HEK293 (cell line): ENCODE measurements around the gene WDHD1.
A peak's percentile ranks its signal among the peaks of the same experiment; 100 is the strongest.

Experiments used
- CTCF ChIA-PET: fragments of 350-600 bp; formaldehyde crosslinking; extraction: SDS; loops from one replicate; lab custom pipeline; 2021; ENCODE audit warnings: antibody characterized with exemption; lab: Yijun Ruan, JAX
- POLR2A ChIA-PET: fragments of 300-600 bp; formaldehyde crosslinking; extraction: SDS; loops from one replicate; lab custom pipeline; 2020; ENCODE audit warnings: antibody characterized with exemption, inconsistent platforms; lab: Yijun Ruan, JAX
- H3K27ac ChIP-seq: fragments of 200-500 bp; sonication (Bioruptor generic); 2 replicates; pipeline ENCODE4 v1.5.1; 2014; ENCODE audit warnings: low read depth, low read length, control low read depth, inconsistent platforms; ENCODE audit errors: extremely low read depth
- H3K36me3 ChIP-seq, 2 experiments: fragments of 200-500 bp in 1 of 2; sonication (Bioruptor generic) in 1 of 2; 1 replicate in 1 of 2; 2 replicates in 1 of 2; pipeline ENCODE4 v1.5.1; 2014 to 2017; ENCODE audit warnings: inconsistent platforms in 2 of 2, low read length in 2 of 2; ENCODE audit not compliant: control insufficient read depth in 2 of 2, insufficient read depth in 1 of 2
- H3K4me1 ChIP-seq: fragments of 200-500 bp; sonication (Bioruptor generic); 2 replicates; pipeline ENCODE4 v1.5.1; 2014; ENCODE audit warnings: mild to moderate bottlenecking, low read length, inconsistent platforms; ENCODE audit not compliant: control insufficient read depth, insufficient read depth
- H3K4me3 ChIP-seq: 2 replicates; pipeline ENCODE4 v1.5.1; 2011; ENCODE audit warnings: low read depth, mild to moderate bottlenecking, control low read depth, low read length, moderate library complexity
- H3K9me3 ChIP-seq: fragments of 200-500 bp; sonication (Bioruptor generic); 2 replicates; pipeline ENCODE4 v1.5.1; 2014; ENCODE audit warnings: low read depth, low read length, inconsistent platforms; ENCODE audit not compliant: control insufficient read depth, insufficient read depth
- HOXC10 ChIP-seq: sonication (generic); formaldehyde crosslinking; IDR thresholded peaks from 2 replicates; pipeline ENCODE4 v1.8.1; 2023; ENCODE audit warnings: mild to moderate bottlenecking, missing genetic modification reagents
- MEIS1 ChIP-seq: sonication (generic); formaldehyde crosslinking; IDR thresholded peaks from 2 replicates; pipeline ENCODE4 v1.8.1; 2022; ENCODE audit warnings: missing genetic modification reagents, mild to moderate bottlenecking, borderline replicate concordance
- PRDM10 ChIP-seq: fragments of 450-650 bp; formaldehyde crosslinking; IDR thresholded peaks from 2 replicates; pipeline ENCODE4 v1.5.1; 2016; ENCODE audit warnings: missing biosample characterization, missing genetic modification characterization
- RBAK ChIP-seq: fragments of 450-650 bp; formaldehyde crosslinking; IDR thresholded peaks from 2 replicates; pipeline ENCODE4 v1.5.1; 2016; ENCODE audit warnings: missing biosample characterization, missing genetic modification characterization
- SP3 ChIP-seq: fragments of 450-650 bp; formaldehyde crosslinking; IDR thresholded peaks from 2 replicates; pipeline ENCODE4 v1.5.1; 2016; ENCODE audit warnings: missing biosample characterization, missing genetic modification characterization
- SP7 ChIP-seq: fragments of 450-650 bp; formaldehyde crosslinking; IDR thresholded peaks from 2 replicates; pipeline ENCODE4 v1.5.1; 2016; ENCODE audit warnings: missing biosample characterization, missing genetic modification characterization
- WT1 ChIP-seq: fragments of 450-650 bp; formaldehyde crosslinking; IDR thresholded peaks from 2 replicates; pipeline ENCODE4 v1.5.1; 2016; ENCODE audit warnings: missing biosample characterization, missing genetic modification characterization
- ZFHX2 ChIP-seq: fragments of 450-650 bp; formaldehyde crosslinking; conservative IDR thresholded peaks from 2 replicates; pipeline ENCODE4 v1.5.1; 2016; ENCODE audit warnings: missing biosample characterization, missing genetic modification characterization
- ZNF148 ChIP-seq: fragments of 450-650 bp; formaldehyde crosslinking; IDR thresholded peaks from 2 replicates; pipeline ENCODE4 v1.5.0; 2017; ENCODE audit warnings: missing biosample characterization, missing genetic modification characterization, borderline replicate concordance
- ZNF266 ChIP-seq: fragments of 450-650 bp; formaldehyde crosslinking; IDR thresholded peaks from 2 replicates; pipeline ENCODE4 v1.5.1; 2016; ENCODE audit warnings: missing biosample characterization, missing genetic modification characterization, low read depth
- ZNF324 ChIP-seq: fragments of 450-650 bp; formaldehyde crosslinking; IDR thresholded peaks from 2 replicates; pipeline ENCODE4 v1.5.1; 2016; ENCODE audit warnings: missing biosample characterization, missing genetic modification characterization
- ZNF560 ChIP-seq: fragments of 450-650 bp; formaldehyde crosslinking; IDR thresholded peaks from 2 replicates; pipeline ENCODE4 v1.5.1; 2017; ENCODE audit warnings: missing biosample characterization, missing genetic modification characterization, borderline replicate concordance
- ZNF621 ChIP-seq: fragments of 450-650 bp; formaldehyde crosslinking; IDR thresholded peaks from 2 replicates; pipeline ENCODE4 v1.5.1; 2017; ENCODE audit warnings: missing biosample characterization, missing genetic modification characterization
- ZNF670 ChIP-seq: fragments of 450-650 bp; formaldehyde crosslinking; IDR thresholded peaks from 2 replicates; pipeline ENCODE4 v1.5.1; 2016; ENCODE audit warnings: missing biosample characterization, missing genetic modification characterization, low read depth
- ZNF677 ChIP-seq: fragments of 450-650 bp; IDR thresholded peaks from 2 replicates; pipeline ENCODE4 v1.5.0; 2018; ENCODE audit warnings: missing biosample characterization, mild to moderate bottlenecking, missing genetic modification characterization, moderate library complexity
- ZNF701 ChIP-seq: fragments of 450-650 bp; formaldehyde crosslinking; IDR thresholded peaks from 2 replicates; pipeline ENCODE4 v1.5.1; 2016; ENCODE audit warnings: missing biosample characterization, missing genetic modification characterization
- ZNF747 ChIP-seq: fragments of 450-650 bp; formaldehyde crosslinking; IDR thresholded peaks from 2 replicates; pipeline ENCODE4 v1.5.1; 2016; ENCODE audit warnings: missing biosample characterization, missing genetic modification characterization
- ZNF777 ChIP-seq: fragments of 450-650 bp; formaldehyde crosslinking; IDR thresholded peaks from 2 replicates; pipeline ENCODE4 v1.5.1; 2017; ENCODE audit warnings: missing biosample characterization, missing genetic modification characterization, borderline replicate concordance
- ZNF791 ChIP-seq: fragments of 450-650 bp; formaldehyde crosslinking; IDR thresholded peaks from 2 replicates; pipeline ENCODE4 v1.5.1; 2016; ENCODE audit warnings: missing biosample characterization, missing genetic modification characterization

WDHD1 gene

GRCh38 chr14:55054098-55054497 is 27.2 kb upstream of the WDHD1 start:
- TF ChIP-seq WT1 (tag by site-specific recombination) (no peak), ZNF266 (tag by site-specific recombination) (no peak), ZFHX2 (no peak), MEIS1 (CRISPR knock-in tag) (no peak), RBAK (tag by site-specific recombination) (no peak), ZNF677 (no peak), ZNF777 (tag by site-specific recombination) (no peak), ZNF560 (tag by site-specific recombination) (no peak), ZNF324 (tag by site-specific recombination) (no peak), HOXC10 (CRISPR knock-in tag) (no peak), ZNF621 (no peak)
- CTCF ChIA-PET, result no interaction called here

GRCh38 chr14:55053500-55053899 is 26.6 kb upstream of the WDHD1 start:
- Histone ChIP-seq H3K9me3 (no peaks in the 10 kb centered on the region), H3K4me1 (peaks cover 3% of the 10 kb centered on the region; the same call in 1 of the 2 replicates), H3K27ac (no peak overlapping the region), H3K36me3 (peaks cover 31 to 40% of the 10 kb centered on the region in 2 experiments), H3K4me3 (no peak overlapping the region)
- TF ChIP-seq ZNF747 (tag by site-specific recombination) (no peak), ZNF791 (tag by site-specific recombination) (no peak), ZNF670 (no peak), ZNF148 (tag by site-specific recombination) (no peak), ZNF701 (tag by site-specific recombination) (no peak), SP7 (tag by site-specific recombination) (no peak)
- POLR2A ChIA-PET, result interaction anchor here (0.9 to 3.3 kb wide), 4 partner anchors 9 to 54 kb away, joined by 3 to 47 read pairs (median 7); partner anchors contain the start of genes SOCS4 and WDHD1
- CTCF ChIA-PET, result interaction anchor here (1.3 to 3.1 kb wide), 2 partner anchors 13 to 23 kb away, joined by 3 to 11 read pairs; no protein-coding TSS in a partner anchor

More at GRCh38 chr14:55054098-55054497, 27.2 kb upstream of the WDHD1 start:
- H3K27ac ChIP-seq, result no peak overlapping the region
- POLR2A ChIA-PET, result no interaction called here
- peaks cover 31 to 43% of the 10 kb centered on the region in 2 experiments for H3K36me3 ChIP-seq
- H3K4me1 ChIP-seq, result peaks cover 3% of the 10 kb centered on the region; the same call in 1 of the 2 replicates
- no peaks in the 10 kb centered on the region for H3K9me3 ChIP-seq
- no peak overlapping the region for H3K4me3 ChIP-seq

- peak overlapping the region; percentile 100 for H3K4me3 ChIP-seq
Measured at GRCh38 chr14:55053018-55053417, 26.1 kb upstream of the WDHD1 start.

More at GRCh38 chr14:55053018-55053417, 26.1 kb upstream of the WDHD1 start:
- Histone ChIP-seq H3K9me3 (no peaks in the 10 kb centered on the region), H3K27ac (no peak overlapping the region), H3K4me1 (peaks cover 3% of the 10 kb centered on the region; the same call in 1 of the 2 replicates), H3K36me3 (peaks cover 28 to 35% of the 10 kb centered on the region in 2 experiments)
- ChIA-PET CTCF (interaction anchor here (0.5 to 3.1 kb wide), 5 partner anchors 13 to 137 kb away, joined by 3 to 11 read pairs (median 3); no protein-coding TSS in a partner anchor), POLR2A (interaction anchor here (0.9 to 3.3 kb wide), 4 partner anchors 9 to 55 kb away, joined by 3 to 47 read pairs (median 7); partner anchors contain the start of genes SOCS4 and WDHD1)
- 0 out of 2 replicates have a peak, but pooled peaks have one; percentile 0 for TF ChIP-seq PRDM10 (tag by site-specific recombination)
- TF ChIP-seq SP3 (tag by site-specific recombination), result no peak
- TF ChIP-seq, all 188 proteins: peak for 1
